NCI-H510A treated with DMSO at 0.1 percent for 48 hours (cell line): ENCODE measurements around the gene TMEM129.
"Not testable (repeated sequence)": the region's sequence is repeated elsewhere in the genome, so short reads cannot be mapped to it uniquely, and the experiment has no call there.

Experiments used
- DNase-seq: peaks from one replicate; lab custom pipeline; 2025; lab: John Stamatoyannopoulos, UW

Gene TMEM129

DNA sequence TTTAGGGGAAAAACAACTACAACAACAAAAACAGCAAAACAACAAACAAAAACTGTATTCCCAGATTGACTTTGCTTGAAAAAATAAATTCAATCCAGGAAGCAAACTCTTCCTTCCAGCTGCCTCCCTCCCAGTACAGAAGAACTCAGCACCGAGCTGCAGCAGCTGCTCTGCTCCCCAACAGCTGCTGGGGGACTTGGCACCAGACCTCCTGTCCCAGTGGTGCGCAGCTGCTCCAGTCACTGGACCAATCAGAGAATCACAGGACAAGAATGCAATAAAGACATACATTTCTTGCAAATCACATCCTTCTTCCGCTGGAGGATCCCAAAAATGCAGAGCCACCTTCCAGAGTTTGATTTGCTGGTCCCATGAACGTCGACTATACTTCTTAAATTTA is 25.2 kb downstream of the TMEM129 start:
- DNase-seq = no peak

DNA sequence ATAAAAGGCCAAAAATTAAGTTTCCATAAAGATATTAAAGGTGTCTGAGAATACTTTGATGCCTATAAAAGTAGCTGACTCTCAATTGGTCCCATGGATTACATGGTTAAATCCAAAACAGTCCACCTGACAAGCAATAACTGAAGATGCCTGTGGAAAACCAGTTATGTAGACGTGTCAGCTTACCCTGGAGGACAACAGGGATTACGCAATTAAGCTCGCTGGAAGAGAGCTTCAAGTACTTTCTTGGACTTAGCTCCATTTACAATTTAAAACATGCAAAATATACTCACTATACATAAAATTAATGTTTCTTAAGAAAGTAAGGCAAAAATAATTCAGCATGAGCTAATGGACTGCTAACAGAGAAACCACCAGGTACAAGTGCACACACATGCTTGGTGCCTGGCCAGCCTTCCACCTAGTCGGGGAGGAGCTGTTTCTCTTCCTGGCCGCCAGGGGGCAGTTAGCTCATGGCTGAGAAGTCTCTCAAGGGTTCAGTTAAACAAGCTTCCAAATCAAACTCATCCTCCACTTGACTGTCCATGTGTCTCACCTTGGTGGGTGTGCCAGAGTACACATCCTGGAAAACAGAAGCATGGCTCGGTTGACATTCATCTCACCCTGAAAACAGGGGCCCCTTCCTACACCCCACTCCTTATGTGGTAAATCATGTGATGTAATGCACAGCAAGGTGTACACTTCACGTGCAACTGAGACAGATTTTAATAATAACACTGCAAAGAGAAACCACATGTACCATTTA is 27.8 kb downstream of the TMEM129 start:
- peak; percentile 93 for DNase-seq

DNA sequence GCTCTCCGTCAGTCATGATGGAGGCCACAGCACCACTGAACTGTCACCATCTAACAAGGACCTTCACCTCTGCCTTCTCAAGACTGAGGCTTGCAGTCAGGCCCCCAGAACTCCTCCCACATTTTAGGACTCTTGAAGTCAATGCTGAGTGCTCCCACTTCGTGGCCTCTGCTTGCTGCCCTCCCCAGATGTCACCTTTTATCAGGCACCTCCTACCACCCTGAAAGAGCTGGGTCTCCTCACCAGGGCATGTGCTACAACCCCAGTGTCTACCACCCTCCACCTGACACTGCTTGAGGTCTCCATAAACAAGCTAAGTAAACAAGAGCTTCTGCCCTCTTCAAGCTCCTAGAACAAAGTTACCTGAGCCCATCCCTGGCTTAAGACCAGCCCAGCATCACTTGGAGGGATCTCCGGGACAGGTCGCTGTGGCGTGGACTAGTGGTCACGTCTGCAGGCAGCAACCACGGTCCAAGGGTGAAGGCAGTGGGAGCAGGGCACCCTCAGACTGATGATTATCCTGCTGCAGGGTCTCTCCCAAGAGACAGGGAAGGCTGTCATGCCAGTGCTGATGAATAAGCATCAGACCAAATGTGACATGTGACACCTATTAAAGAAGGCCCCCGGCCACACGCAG is 29.3 kb downstream of the TMEM129 start:
- DNase-seq = no peak

DNA sequence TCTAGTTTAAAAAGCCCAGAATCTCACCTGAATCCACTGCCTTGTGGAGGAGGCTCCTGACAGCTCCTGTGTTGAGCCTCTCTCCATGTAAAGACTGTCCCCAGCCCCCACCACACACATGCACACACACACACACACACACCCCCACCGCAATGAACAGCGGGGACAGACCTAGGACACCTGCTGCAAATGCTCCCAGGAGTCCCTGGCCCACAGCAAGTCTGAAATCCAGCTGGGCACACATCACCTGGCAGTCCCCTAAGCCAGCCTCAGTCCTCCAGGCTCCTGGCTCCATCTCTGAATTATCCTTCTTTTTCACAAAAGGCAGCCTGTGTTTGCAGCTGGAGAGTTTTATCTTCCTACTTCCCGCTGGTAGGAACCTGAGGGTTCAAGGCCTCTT is 30.4 kb downstream of the TMEM129 start:
- DNase-seq = no peak

DNA sequence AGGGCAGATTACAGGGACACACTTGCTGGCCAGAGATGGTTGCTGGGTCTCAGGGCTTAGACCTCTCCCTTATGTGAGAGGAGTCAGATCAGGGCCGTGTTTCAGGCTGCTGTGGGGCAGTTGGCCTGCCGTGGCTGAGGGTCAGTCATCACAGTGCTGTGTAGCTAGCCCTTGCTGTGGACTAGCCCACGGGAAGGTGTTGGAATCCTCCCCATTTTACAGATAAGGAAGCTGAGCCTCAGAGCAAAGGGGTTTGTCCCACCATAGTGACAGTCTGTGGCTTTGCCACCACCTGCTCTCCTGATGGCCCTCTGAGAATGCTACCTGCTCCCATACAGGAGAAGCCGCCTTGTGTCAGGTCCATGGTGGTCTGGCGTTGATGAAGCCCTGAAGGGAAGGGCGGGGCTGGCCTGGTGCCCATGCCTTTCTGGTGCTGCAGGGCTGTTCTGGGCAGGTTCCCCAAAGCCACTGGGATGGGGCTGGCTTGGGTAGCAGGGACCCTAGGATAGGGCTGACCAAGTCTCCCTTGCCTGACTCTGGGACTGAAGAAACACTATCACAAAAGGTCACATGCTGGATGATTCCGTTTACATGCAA is 34.6 kb downstream of the TMEM129 start:
- no peak for DNase-seq

DNA sequence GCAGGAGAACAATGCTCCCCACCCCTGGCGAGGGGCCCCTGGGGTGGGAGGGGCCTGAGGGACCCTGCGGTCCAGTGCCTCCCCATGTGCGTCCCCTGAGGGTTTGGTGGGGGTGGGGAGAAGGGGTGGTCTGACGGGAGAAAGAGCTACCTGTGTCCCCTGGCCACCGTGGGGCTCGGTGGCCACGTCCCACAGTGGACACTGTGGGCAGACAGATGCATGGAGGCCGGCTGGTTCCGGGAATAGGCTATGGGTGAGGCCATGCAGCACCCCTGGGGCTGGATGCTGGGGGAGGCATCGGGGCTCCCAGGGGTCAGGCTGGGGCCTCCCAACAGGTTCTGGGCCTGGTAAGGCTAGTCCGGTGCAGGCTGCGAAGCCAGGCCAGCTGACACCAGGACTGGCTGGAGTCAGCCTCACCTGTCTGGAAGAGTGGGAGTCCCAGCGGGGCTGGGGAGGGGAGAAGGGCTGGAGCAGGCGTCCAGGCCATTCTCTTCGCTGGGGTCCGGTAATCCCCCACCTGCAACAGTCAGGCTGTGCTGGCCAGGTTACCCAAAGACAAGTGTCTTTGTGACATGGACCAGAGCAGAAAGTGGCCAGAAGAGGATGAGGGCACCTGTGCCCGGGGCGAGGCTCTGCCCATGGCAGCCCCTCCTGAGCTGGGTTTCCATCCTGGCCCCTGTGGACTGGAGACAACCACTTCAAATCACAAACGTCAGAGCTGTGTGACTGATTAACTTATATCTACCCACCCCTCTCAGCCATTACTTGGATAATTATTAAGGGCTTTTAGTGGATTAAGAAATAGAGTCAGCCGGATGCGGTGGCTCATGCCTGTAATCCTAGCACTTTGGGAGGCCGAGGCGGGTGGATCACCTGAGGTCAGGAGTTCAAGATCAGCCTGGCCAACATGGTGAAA is 35.6 kb downstream of the TMEM129 start:
- DNase-seq = no peak

DNA sequence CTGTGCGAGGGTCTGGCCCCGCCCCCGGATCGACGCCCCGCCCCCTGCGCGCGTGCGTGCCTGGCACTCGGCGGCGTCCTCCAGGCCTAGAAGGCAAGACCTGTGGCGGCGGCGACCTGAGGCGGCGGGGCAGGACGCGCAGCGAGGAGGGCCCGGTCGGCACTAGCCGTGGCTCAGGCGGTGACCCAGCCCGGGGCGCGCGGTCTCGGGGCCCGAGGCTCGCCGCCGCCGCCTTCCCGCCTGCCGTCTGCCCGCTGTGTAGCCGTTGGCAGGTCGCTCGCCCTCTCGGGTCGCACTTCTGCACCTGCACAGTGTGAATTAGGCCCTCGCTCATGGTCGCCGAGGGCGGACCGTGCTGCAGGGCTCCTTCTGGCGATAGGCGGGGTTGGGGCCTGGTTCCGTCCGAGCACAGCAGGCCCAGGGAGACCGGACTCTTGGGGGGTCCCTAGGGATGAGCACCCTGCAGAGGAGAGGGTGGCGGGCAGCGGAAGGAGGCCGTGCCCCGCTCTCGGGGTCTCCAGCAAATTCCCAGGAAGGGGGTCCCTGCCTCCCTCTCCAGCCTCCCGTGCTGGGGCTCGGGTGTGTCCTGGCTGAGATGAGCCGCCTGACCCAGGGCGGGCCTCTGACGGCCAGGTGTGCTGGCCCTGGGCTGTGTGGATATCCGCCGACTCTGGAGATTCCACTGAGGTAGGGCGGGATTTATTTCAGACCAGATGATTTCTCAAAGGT is 36.5 kb downstream of the TMEM129 start:
- DNase-seq = no peak

DNA sequence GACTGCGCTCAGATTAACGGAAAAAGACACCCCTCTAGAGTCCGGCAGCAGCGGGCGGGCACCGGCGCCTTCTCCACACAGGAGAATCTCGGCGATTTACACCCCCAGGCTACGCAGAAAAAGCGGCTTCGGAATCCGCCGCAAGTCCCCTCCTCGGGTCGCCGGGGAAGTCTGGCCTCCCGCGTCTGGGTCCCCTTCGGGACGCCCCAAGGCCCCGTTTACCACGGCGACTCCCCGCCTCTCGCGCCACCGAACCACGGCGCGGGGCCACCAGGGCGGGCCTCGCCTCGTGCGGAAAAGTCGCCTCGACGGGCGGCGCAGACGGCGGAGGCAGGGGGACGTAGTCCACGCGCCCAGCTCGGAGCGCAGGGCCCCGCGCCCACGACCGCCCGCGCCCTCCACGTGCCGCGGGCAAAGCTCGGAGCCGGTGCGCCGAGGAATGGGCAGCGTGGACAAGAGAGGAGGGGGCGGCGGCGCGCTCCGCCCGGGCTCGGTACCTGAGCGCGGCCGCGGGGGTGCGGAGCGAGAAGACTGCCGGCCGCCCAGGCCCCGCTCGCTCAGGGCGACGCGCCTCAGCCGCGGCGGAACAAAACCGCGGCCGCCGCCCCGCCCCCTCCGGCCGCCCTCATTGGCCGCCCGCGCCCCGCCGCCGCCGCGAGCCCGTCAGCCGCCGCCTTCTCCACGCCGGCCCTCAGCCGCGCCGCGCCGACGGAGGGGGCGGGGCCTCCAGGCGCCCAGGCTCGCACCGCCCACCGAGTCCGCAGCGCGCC is 37.2 kb downstream of the TMEM129 start, which contains the start of gene FAM53A:
Gene FAM53A (minus strand): TSS at position 578 of the 770 bp plus-strand sequence. CDS start 15,572 bp downstream, outside the sequence.
- peak; percentile 67 for DNase-seq

DNA sequence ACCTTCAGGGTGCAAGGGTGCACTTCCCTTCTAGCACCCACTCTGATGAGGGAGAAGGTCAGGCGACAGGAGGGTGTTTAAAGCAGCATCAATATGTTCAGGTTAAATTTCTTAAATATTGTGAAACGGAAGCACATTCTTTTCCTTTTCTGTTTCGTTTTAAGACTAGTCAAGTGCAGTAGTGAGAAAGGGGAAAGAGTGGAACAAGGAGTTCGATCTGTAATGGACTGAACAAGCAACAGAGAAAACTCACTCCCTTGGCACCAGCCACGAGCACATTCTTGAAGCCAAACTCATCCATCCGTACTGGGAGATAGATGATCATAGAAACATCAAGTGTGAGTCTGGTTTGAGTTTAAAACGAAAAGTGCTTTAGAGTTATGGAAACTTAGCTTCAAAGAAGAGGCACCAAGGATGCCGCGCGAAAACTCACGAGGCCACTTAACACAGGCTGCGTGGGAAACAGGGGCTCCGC is 37.8 kb downstream of the TMEM129 start:
- DNase-seq = peak; percentile 19

DNA sequence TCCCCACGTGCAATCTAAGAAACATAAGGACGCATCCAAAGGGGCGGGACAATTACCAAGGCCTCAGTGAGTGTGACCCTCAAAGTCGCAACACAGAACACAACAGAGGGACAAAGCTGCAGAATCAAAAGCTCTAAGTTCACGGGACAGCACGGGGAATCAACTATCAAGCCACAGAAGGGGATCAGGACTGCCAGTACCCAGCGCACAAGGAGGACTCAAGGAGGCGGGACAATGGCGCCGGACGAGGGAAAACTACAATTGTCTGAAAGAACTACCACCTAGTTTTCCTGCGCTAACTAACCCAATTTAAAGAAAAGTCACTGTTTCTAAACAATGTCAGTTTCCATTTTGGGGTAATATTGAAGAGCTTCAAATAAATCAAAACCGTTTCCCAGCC is 38.3 kb downstream of the TMEM129 start:
- DNase-seq = no peak

DNA sequence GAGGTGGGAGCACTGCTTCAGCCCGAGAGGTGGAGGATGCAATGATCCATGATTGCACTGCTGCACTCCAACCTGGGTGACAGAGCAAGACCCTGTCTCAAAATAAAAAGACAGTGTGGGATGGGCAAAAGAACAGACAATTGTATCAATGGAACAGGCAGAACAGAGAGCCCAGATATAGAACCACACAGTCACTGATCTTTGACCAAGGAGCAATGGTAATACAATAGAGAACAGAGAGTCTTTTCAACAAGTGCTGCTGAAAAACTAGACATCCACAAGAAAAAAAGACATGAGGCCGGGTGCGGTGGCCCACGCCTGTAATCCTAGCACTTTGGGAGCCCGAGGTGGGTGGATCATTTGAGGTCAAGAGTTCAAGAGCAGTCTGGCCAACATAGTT is 42.9 kb downstream of the TMEM129 start:
- no peak for DNase-seq

DNA sequence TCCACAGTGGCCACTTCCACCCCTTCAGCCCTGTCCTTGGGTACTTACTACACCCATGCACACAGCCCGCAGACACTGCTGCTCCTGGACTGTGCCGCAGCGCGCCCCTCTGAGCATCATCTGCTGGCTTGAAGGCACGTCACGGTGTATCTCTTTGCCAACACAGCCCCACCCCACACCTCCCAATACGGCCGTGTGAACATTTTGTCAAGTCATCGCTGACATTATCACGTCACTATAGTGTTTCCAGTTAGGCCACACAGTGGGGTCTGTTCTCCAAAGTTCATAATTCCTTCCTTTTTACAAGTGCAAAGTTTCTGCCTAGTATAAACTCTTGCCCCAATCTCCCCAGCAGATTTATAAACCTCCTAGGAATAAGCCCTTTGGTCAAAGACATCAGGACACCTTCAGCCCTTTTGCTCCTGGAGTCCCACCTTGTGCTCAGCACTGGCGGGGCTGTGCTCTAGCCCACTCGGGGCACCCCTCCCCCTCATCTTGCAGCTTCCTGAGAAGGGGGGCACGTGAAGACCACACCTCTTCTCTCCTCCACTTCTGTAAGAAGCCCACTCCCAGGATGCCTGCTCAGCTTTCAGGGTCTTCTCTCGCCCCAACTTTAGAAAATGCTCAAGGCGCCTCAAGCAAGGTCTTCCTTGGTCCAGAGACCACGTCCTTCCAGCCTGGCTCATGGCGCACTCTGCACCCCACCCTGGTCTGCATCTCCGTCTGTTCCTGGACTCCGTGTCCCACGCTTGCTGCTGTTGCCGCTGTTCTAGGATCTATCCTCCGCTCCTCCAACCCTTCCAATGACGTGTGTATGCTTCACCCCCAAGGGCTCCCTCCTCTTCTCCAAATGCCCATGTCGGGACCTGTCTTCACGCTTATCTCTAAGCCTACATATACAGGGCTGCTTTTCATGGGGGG is 44.3 kb downstream of the TMEM129 start:
- no peak for DNase-seq

DNA sequence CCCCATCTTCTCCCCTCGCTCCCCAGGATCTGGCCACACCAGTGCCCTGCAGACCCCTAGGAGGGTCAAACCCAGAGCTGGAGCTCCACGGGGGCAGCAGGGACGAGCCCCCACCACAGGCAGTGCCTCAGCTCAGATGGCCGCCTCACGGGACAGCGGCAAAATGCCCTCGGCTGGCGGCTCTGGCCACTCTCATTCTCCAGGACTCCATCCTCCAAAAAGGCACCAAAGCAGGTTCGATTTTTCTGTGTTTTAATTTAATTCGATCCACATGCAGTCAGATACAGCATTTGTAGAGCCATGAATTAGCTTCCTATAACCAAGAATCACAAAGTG is 45.4 kb downstream of the TMEM129 start:
- DNase-seq = no peak

DNA sequence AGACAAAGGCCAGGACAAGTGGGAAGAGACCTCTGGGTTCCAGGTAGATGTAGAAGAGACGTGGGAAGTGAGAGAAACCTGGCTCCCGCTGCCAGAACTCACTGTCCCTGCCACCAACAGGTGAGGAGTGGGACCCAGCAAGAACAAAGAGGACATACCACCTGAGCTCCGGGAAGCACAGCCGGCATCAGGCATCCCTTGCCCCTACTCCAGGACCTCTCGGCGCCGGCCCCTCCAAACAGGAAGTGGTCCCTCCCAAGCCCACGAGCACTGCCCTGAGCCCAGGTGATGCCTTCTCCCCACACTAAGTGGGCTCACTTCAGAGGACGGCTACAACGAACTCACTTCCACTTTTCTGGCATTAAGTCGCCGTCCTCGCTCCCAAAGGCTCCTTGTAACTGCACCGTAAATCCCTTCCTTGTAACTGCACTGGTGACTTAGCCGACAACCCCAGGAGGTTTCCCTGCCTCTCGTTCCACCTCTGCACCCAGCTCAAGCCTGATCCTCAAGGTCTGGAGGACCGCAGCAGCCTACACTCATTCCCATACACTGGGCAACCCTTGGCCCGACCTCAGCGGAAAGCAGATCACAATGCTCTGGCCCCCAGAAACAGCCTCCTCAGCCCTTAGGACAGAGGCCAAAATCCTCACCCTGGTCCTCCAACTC is 45.9 kb downstream of the TMEM129 start:
- no peak for DNase-seq

DNA sequence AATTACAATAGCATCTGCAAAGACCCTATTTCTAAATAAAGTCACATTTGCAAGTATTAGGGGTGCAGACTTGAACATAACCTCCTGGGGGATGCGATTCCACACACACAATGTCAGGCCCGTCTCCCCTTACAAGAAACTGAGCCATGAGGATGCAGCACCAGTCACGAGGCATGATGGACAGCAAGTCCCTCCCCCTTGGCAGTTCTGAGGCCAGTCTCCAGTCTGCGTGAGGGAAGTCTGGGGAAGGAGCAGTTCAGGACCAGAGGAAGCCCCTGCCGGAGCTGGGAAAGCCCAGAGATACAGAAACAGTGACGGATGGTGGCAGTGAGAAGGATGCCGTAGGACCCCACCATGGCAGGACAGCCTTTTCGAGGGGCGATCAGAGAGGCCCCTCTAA is 46.4 kb downstream of the TMEM129 start:
- DNase-seq = no peak

DNA sequence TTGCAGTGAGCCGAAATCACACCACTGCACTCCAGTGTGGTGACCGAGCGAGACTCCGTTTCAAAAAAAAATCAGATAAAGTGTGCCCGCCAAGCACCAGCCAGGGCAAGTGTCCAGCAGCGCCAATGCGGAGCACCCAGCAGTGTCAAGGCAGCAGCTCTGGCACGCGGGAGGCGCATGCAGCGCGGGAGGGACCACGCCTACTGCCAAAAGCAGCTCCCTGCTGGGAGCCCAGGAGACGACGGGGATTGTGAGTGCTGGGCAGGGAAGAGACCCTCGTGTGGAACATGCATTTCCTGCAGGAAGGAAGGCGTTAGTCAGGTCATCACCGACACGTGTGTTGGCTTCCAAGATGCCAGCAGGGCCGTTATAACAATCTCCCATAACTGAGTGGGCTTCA is 47.5 kb downstream of the TMEM129 start:
- DNase-seq = no peak

DNA sequence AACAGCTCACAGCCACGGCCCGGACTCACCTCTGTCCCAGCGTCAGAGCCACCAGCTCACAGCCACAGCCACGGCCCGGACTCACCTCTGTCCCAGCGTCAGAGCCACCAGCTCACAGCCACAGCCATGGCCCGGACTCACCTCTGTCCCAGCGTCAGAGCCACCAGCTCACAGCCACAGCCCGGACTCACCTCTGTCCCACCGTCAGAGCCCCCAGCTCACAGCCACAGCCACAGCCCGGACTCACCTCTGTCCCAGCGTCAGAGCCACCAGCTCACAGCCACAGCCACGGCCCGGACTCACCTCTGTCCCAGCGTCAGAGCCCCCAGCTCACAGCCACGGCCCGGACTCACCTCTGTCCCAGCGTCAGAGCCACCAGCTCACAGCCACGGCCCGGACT is 50.1 kb downstream of the TMEM129 start:
- DNase-seq = not testable (repeated sequence)

DNA sequence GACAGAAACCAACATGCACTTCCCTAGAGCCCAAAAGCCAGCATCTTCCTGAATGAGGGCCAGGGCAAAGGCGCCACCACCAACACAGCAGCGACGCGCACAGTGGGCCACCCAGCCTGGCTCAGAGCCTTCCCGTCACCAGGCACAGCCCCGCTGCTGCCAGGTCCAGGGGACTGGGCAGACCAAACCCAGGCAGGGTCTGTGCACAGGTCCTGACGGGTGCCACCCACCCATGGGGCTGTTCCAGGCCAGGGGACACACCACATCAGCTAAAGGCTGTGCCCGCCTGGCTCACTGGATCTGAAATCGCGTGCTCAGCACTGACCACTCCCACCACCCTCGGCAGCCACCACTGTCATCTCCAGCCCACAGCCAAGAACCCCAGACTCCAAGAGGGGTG is 50.8 kb downstream of the TMEM129 start:
- DNase-seq = no peak

DNA sequence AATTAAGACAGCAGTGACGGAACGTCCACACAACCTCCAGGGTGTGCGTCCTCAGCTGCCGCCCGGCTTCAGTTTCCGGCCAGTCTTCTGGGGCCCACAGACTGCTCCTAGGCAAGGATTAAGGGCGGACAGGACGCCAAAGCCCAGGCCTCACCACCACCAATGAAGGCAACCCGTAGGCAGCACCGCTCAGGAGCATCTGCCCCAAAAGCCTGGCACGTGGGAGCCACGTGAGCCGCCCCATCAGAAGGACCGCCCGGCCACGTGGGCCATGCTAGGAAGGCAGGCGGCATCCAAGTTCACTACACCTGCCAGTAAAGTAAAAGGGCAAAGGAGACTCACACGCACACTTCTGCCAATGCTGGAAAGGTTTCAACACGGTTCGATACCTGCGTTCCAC is 51.3 kb downstream of the TMEM129 start:
- no peak for DNase-seq
